ENCODE data around the gene ABL1.
"Not testable (repeated sequence)": the region's sequence is repeated elsewhere in the genome, so short reads cannot be mapped to it uniquely, and the experiment has no call there.

Gene ABL1

GRCh38 chr9:130825351-130825651 lies 9.8 kb upstream of the ABL1 start:
- no peak for DNase-seq (ENCODE audit: low read depth in 2 of 2)

GRCh38 chr9:130825809-130826208 lies 9.2 kb upstream of the ABL1 start:
- DNase-seq (ENCODE audit: low read depth in 2 of 2) = no peak

- no peak for DNase-seq (ENCODE audit: low read depth in 2 of 2)
These were observed 5.3 kb upstream of the ABL1 start for GRCh38 chr9:130829762-130830161.

- no peak for DNase-seq (ENCODE audit: low read depth in 2 of 2)
These were observed 4.8 kb upstream of the ABL1 start for GRCh38 chr9:130830231-130830760.

- no peak for DNase-seq (ENCODE audit: low read depth in 2 of 2)
These were observed 4.0 kb upstream of the ABL1 start for GRCh38 chr9:130831077-130831476.

- no peak for DNase-seq (ENCODE audit: low read depth in 2 of 2)
These were observed 1.7 kb upstream of the ABL1 start for GRCh38 chr9:130833031-130833990.

GRCh38 chr9:130835441-130836298 lies 616 bp downstream of the ABL1 start:
- peak in 1 of 2 experiments; percentile 19 for DNase-seq (ENCODE audit: low read depth in 2 of 2)

- DNase-seq (ENCODE audit: low read depth in 2 of 2) = no peak
These were observed 2.0 kb downstream of the ABL1 start for GRCh38 chr9:130837002-130837511.

GRCh38 chr9:130837643-130838042 lies 2.6 kb downstream of the ABL1 start:
- no peak for DNase-seq (ENCODE audit: low read depth in 2 of 2)

- no peak for DNase-seq (ENCODE audit: low read depth in 2 of 2)
These were observed 4.4 kb downstream of the ABL1 start for GRCh38 chr9:130839132-130840111.

- DNase-seq (ENCODE audit: low read depth in 2 of 2) = no peak
These were observed 7.5 kb downstream of the ABL1 start for GRCh38 chr9:130842545-130842944.

GRCh38 chr9:130843049-130843908 lies 8.2 kb downstream of the ABL1 start:
- DNase-seq (ENCODE audit: low read depth in 2 of 2) = no peak

- DNase-seq (ENCODE audit: low read depth in 2 of 2) = no peak
These were observed 9.0 kb downstream of the ABL1 start for GRCh38 chr9:130844044-130844451.

GRCh38 chr9:130845254-130845653 lies 10.2 kb downstream of the ABL1 start:
- DNase-seq (ENCODE audit: low read depth in 2 of 2) = no peak

- DNase-seq (ENCODE audit: low read depth in 2 of 2) = no peak
These were observed 10.9 kb downstream of the ABL1 start for GRCh38 chr9:130845901-130846481.

- no peak for DNase-seq (ENCODE audit: low read depth in 2 of 2)
These were observed 11.6 kb downstream of the ABL1 start for GRCh38 chr9:130846487-130847305.

GRCh38 chr9:130847306-130848217 lies 12.5 kb downstream of the ABL1 start:
- DNase-seq (ENCODE audit: low read depth in 2 of 2) = no peak

- DNase-seq (ENCODE audit: low read depth in 2 of 2) = not testable (repeated sequence)
These were observed 13.5 kb downstream of the ABL1 start for GRCh38 chr9:130848514-130848913.

All from stimulated activated CD4-positive, alpha-beta T cell treated with anti-CD3 and anti-CD28 coated beads, Interleukin-12 subunit alpha, Interleukin-12 subunit beta, amount 100 ng/mL, for 24 hours (primary cell).